Tibial nerve (tissue), 4 donors: Measurements from ENCODE around the gene ZNF490. TPM values are rescaled to one million over a fixed set of nuclear protein-coding genes. Genes with fewer than 3 reads are reported as not detected.
"Not testable (repeated sequence)": the region's sequence is repeated elsewhere in the genome, so short reads cannot be mapped to it uniquely, and the experiment has no call there.

Experiments
- DNase-seq, 2 donors: peaks; one replicate each; pipeline ENCODE4 v3.0.0-alpha.2; 2019; ENCODE audit warnings: low spot score in 2 of 2
- H3K27ac ChIP-seq, 4 donors: fragments of 200-600 bp; sonication (generic) in 3 of 4; one replicate each; pipeline ENCODE4 v1.5.1; 2017 to 2019; ENCODE audit warnings: mild to moderate bottlenecking in 1 of 4
- H3K27me3 ChIP-seq, 2 donors: fragments of 200-600 bp; sonication (generic) in 1 of 2; one replicate each; pipeline versions ENCODE4 v1.5.1 to v1.6.0; 2017 to 2019
- H3K36me3 ChIP-seq, 3 donors: fragments of 200-600 bp; sonication (generic); one replicate each; pipeline ENCODE4 v1.5.1; 2018 to 2019
- H3K4me1 ChIP-seq, 4 donors: fragments of 200-600 bp; sonication (generic) in 3 of 4; one replicate each; pipeline ENCODE4 v1.5.1; 2017 to 2019
- H3K4me3 ChIP-seq, 4 donors: fragments of 200-600 bp; sonication (generic) in 3 of 4; one replicate each; pipeline ENCODE4 v1.5.1; 2017 to 2019; ENCODE audit warnings: mild to moderate bottlenecking in 1 of 4, moderate library complexity in 1 of 4
- H3K9me3 ChIP-seq, 4 donors: fragments of 200-600 bp; sonication (generic) in 3 of 4; one replicate each; pipeline ENCODE4 v1.5.1; 2017 to 2019
- CTCF ChIP-seq, 5 experiments: fragments of 200-600 bp in 3 of 5; fragments of 450-650 bp in 2 of 5; sonication (generic) in 3 of 5; IDR thresholded peaks; one replicate each; pipeline ENCODE4 v1.5.1; 2016 to 2019; ENCODE audit warnings: antibody characterized with exemption in 5 of 5, mild to moderate bottlenecking in 3 of 5, moderate library complexity in 2 of 5
- EP300 ChIP-seq, 2 donors: sonication (generic); formaldehyde crosslinking; IDR thresholded peaks; one replicate each; pipeline ENCODE4 v1.6.1; 2017; ENCODE audit warnings: antibody characterized with exemption in 2 of 2, mild to moderate bottlenecking in 1 of 2
- POLR2A ChIP-seq, 2 donors: fragments of 450-650 bp; IDR thresholded peaks; one replicate each; pipeline ENCODE4 v1.6.1; 2017; ENCODE audit warnings: antibody characterized with exemption in 2 of 2, mild to moderate bottlenecking in 2 of 2, moderate library complexity in 2 of 2
- whole genome bisulfite sequencing, 2 donors: methylation state at CpG; one replicate each; pipeline ENCODE4 v1.1.5; 2018; 5-methylcytosine and 5-hydroxymethylcytosine counted together
- total RNA-seq, 4 donors: library from RNA; depleted of rRNA; stranded (reverse); fragments of >200 nt; gene quantifications; one replicate each; pipeline ENCODE4 v1.1.0, GENCODE V29; 2016

ZNF490 gene
- total RNA-seq, 4 donors from 2014 or later, result 3.1 to 6.7 (median 4.8) TPM

- DNase-seq, result no peak
- H3K4me1 ChIP-seq, result peaks cover 0 to 16% (median 7%) of the 10 kb centered on the region in 4 donors
- no peaks in the 10 kb centered on the region for H3K27me3 ChIP-seq
- TF ChIP-seq POLR2A (IDR thresholded peaks at IDR 0.05) (no peak), CTCF (IDR thresholded peaks at IDR 0.05) (no peak)
- H3K4me3 ChIP-seq, result no peak overlapping the region
- H3K9me3 ChIP-seq, result no peaks in the 10 kb centered on the region
- H3K27ac ChIP-seq, result no peak overlapping the region
- 77 to 87% methylated on average over 10 of the region's 10 CpGs for WGBS, 2 donors
- H3K36me3 ChIP-seq, result peaks cover 0 to 18% (median 0%) of the 10 kb centered on the region in 3 donors
Measured at GRCh38 chr19:12646551-12646950, 35.9 kb upstream of the ZNF490 start.

GRCh38 chr19:12643716-12644115, 33.1 kb upstream of the ZNF490 start:
- WGBS, 2 donors, result 94 to 95% methylated on average over 14 of the region's 14 CpGs
- not testable (repeated sequence) for H3K4me3 ChIP-seq, H3K27me3 ChIP-seq, H3K27ac ChIP-seq, DNase-seq, H3K9me3 ChIP-seq
- Histone ChIP-seq H3K4me1 (peaks cover 0 to 26% (median 11%) of the 10 kb centered on the region in 4 donors), H3K36me3 (peaks cover 0 to 12% (median 0%) of the 10 kb centered on the region in 3 donors)

GRCh38 chr19:12642506-12642905, 31.9 kb upstream of the ZNF490 start:
- TF ChIP-seq EP300 (IDR thresholded peaks at IDR 0.05), result no peak
- no peak for TF ChIP-seq CTCF (IDR thresholded peaks at IDR 0.05)
- TF ChIP-seq POLR2A (IDR thresholded peaks at IDR 0.05), result no peak
- Histone ChIP-seq H3K9me3 (no peaks in the 10 kb centered on the region), H3K27ac (no peak overlapping the region), H3K36me3 (peaks cover 0 to 12% (median 0%) of the 10 kb centered on the region in 3 donors), H3K4me3 (no peak overlapping the region), H3K4me1 (peaks cover 0 to 14% (median 4%) of the 10 kb centered on the region in 4 donors), H3K27me3 (no peaks in the 10 kb centered on the region)
- WGBS, 2 donors, result 93 to 94% methylated on average over 26 of the region's 26 CpGs
- DNase-seq, result no peak

GRCh38 chr19:12641456-12641855, 30.8 kb upstream of the ZNF490 start:
- Histone ChIP-seq H3K36me3 (peaks cover 0 to 11% (median 0%) of the 10 kb centered on the region in 3 donors), H3K4me1 (peaks cover 0 to 10% (median 4%) of the 10 kb centered on the region in 4 donors), H3K27ac (no peak overlapping the region), H3K4me3 (no peak overlapping the region), H3K27me3 (no peaks in the 10 kb centered on the region), H3K9me3 (no peaks in the 10 kb centered on the region)
- WGBS, 2 donors, result 72 to 73% methylated on average over 13 of the region's 13 CpGs
- no peak for DNase-seq
- TF ChIP-seq EP300 (IDR thresholded peaks at IDR 0.05) (no peak), POLR2A (IDR thresholded peaks at IDR 0.05) (no peak), CTCF (IDR thresholded peaks at IDR 0.05) (no peak)

- peak; percentile 52 to 72 for DNase-seq
- no peaks in the 10 kb centered on the region for H3K27me3 ChIP-seq
- peak overlapping the region in 3 of 4 donors; percentile 2 to 23 (median 23) for H3K4me3 ChIP-seq
- H3K4me1 ChIP-seq, result peaks cover 0 to 10% (median 4%) of the 10 kb centered on the region in 4 donors
- TF ChIP-seq EP300 (IDR thresholded peaks at IDR 0.05), result no peak
- TF ChIP-seq CTCF (IDR thresholded peaks at IDR 0.05), result peak; percentile 68 to 84 (median 75)
- TF ChIP-seq POLR2A (IDR thresholded peaks at IDR 0.05), result no peak
- H3K9me3 ChIP-seq, result no peaks in the 10 kb centered on the region
- H3K36me3 ChIP-seq, result peaks cover 0 to 5% (median 0%) of the 10 kb centered on the region in 3 donors
- H3K27ac ChIP-seq, result peak overlapping the region in 1 of 4 donors; percentile 19
- WGBS, 2 donors, result 17% methylated on average over 12 to 21 of the region's 39 CpGs
Measured at GRCh38 chr19:12639901-12640613, 29.4 kb upstream of the ZNF490 start.
